GM12865 (cell line): Measurements from ENCODE around the gene DSTYK.

ENCODE experiments used
- DNase-seq: peaks from one replicate; pipeline ENCODE4 v3.0.0; 2010; ENCODE audit warnings: low read depth
- H3K4me3 ChIP-seq: 2 replicates; pipeline ENCODE4 v1.5.1; 2011; ENCODE audit warnings: mild to moderate bottlenecking, low read depth, low read length, control low read depth
- CTCF ChIP-seq: IDR thresholded peaks from 2 replicates; pipeline ENCODE4 v1.5.1; 2011; ENCODE audit warnings: low read length, control low read depth, low read depth, inconsistent platforms; ENCODE audit not compliant: insufficient read depth; ENCODE audit errors: missing control alignments

Gene DSTYK

GRCh38 chr1:205144046-205144720 is 67.3 kb downstream of the DSTYK start:
- no peak for DNase-seq
- H3K4me3 ChIP-seq, result no peak overlapping the region
- TF ChIP-seq CTCF, result no peak

- TF ChIP-seq CTCF, result no peak
- DNase-seq, result no peak
- H3K4me3 ChIP-seq, result no peak overlapping the region
Observed at GRCh38 chr1:205142102-205142469, 69.4 kb downstream of the DSTYK start.

- no peak overlapping the region for H3K4me3 ChIP-seq
- peak; percentile 74 for TF ChIP-seq CTCF
- peak; percentile 89 for DNase-seq
Observed at GRCh38 chr1:205141236-205142101, 70.0 kb downstream of the DSTYK start.

GRCh38 chr1:205140113-205140512 is 71.4 kb downstream of the DSTYK start:
- DNase-seq, result no peak
- H3K4me3 ChIP-seq, result no peak overlapping the region
- no peak for TF ChIP-seq CTCF

- no peak for TF ChIP-seq CTCF
- no peak for DNase-seq
Observed at GRCh38 chr1:205137901-205138300, 73.6 kb downstream of the DSTYK start.

GRCh38 chr1:205133287-205133686 is 78.2 kb downstream of the DSTYK start:
- no peak overlapping the region for H3K4me3 ChIP-seq
- TF ChIP-seq CTCF, result no peak
- DNase-seq, result no peak

More at GRCh38 chr1:205137901-205138300, 73.6 kb downstream of the DSTYK start:
- no peak overlapping the region for H3K4me3 ChIP-seq
